ENCODE data around the gene OSBP2. TPM values are rescaled to one million over a fixed set of nuclear protein-coding genes. Genes with fewer than 3 reads are reported as not detected.

The OSBP2 gene
- total RNA-seq, 4 donors from 2014 or later = 3.7 to 8.7 (median 4.7) TPM

GRCh38 chr22:30781271-30781875, 86.7 kb downstream of the OSBP2 start:
- no peaks in the 10 kb centered on the region for H3K27me3 ChIP-seq
- no peak overlapping the region for H3K27ac ChIP-seq
- H3K9me3 ChIP-seq = no peaks in the 10 kb centered on the region
- H3K4me3 ChIP-seq = no peak overlapping the region
- H3K36me3 ChIP-seq = no peaks in the 10 kb centered on the region
- TF ChIP-seq CTCF (IDR thresholded peaks at IDR 0.05) (no peak), POLR2A (IDR thresholded peaks at IDR 0.05) (no peak)
- no peak for DNase-seq
- H3K4me1 ChIP-seq = no peaks in the 10 kb centered on the region

GRCh38 chr22:30782613-30783012, 87.9 kb downstream of the OSBP2 start:
- Histone ChIP-seq H3K9me3 (no peaks in the 10 kb centered on the region), H3K27ac (no peak overlapping the region), H3K4me3 (no peak overlapping the region), H3K27me3 (no peaks in the 10 kb centered on the region), H3K36me3 (no peaks in the 10 kb centered on the region), H3K4me1 (no peaks in the 10 kb centered on the region)
- TF ChIP-seq CTCF (IDR thresholded peaks at IDR 0.05) = no peak
- no peak for TF ChIP-seq POLR2A (IDR thresholded peaks at IDR 0.05)
- no peak for DNase-seq

- Histone ChIP-seq H3K4me1 (no peaks in the 10 kb centered on the region), H3K9me3 (no peaks in the 10 kb centered on the region), H3K36me3 (no peaks in the 10 kb centered on the region), H3K27me3 (no peaks in the 10 kb centered on the region), H3K4me3 (no peak overlapping the region), H3K27ac (no peak overlapping the region)
- no peak for DNase-seq
- no peak for TF ChIP-seq CTCF (IDR thresholded peaks at IDR 0.05)
- TF ChIP-seq POLR2A (IDR thresholded peaks at IDR 0.05) = no peak
Measured at GRCh38 chr22:30783021-30783420, 88.3 kb downstream of the OSBP2 start.

GRCh38 chr22:30785527-30785926, 90.9 kb downstream of the OSBP2 start:
- no peak for TF ChIP-seq CTCF (IDR thresholded peaks at IDR 0.05)
- no peak for TF ChIP-seq POLR2A (IDR thresholded peaks at IDR 0.05)
- no peaks in the 10 kb centered on the region for H3K9me3 ChIP-seq

GRCh38 chr22:30790366-30790765, 95.7 kb downstream of the OSBP2 start:
- no peaks in the 10 kb centered on the region for H3K4me1 ChIP-seq
- no peak overlapping the region for H3K4me3 ChIP-seq
- H3K27ac ChIP-seq = no peak overlapping the region
- no peaks in the 10 kb centered on the region for H3K27me3 ChIP-seq
- no peaks in the 10 kb centered on the region for H3K9me3 ChIP-seq
- no peak for TF ChIP-seq CTCF (IDR thresholded peaks at IDR 0.05)
- no peak for TF ChIP-seq POLR2A (IDR thresholded peaks at IDR 0.05)
- DNase-seq = no peak
- no peaks in the 10 kb centered on the region for H3K36me3 ChIP-seq

More at GRCh38 chr22:30785527-30785926, 90.9 kb downstream of the OSBP2 start:
- Histone ChIP-seq H3K4me3 (no peak overlapping the region), H3K36me3 (no peaks in the 10 kb centered on the region), H3K4me1 (no peaks in the 10 kb centered on the region), H3K27me3 (no peaks in the 10 kb centered on the region), H3K27ac (no peak overlapping the region)
- no peak for DNase-seq

GRCh38 chr22:30792456-30792855, 97.8 kb downstream of the OSBP2 start:
- no peak for TF ChIP-seq CTCF (IDR thresholded peaks at IDR 0.05)
- no peak for TF ChIP-seq POLR2A (IDR thresholded peaks at IDR 0.05)
- H3K27ac ChIP-seq = no peak overlapping the region
- H3K4me3 ChIP-seq = no peak overlapping the region
- no peaks in the 10 kb centered on the region for H3K9me3 ChIP-seq
- no peaks in the 10 kb centered on the region for H3K36me3 ChIP-seq
- no peak for DNase-seq
- no peaks in the 10 kb centered on the region for H3K4me1 ChIP-seq
- H3K27me3 ChIP-seq = no peaks in the 10 kb centered on the region
